A549 (cell line): ENCODE measurements around the gene ING5. TPM values are rescaled to one million over a fixed set of nuclear protein-coding genes. Genes with fewer than 3 reads are reported as not detected.

Experiments used
- ATAC-seq, 2 experiments: fragments of 200-7000 bp in 1 of 2; fragments of >200 bp in 1 of 2; cut with Nextera tagmentation in 1 of 2; cut with Tn5 transposase in 1 of 2; 3 replicates each; pipeline versions ENCODE4 v1.8.0 to v1.9.1; 2018 to 2020; ENCODE audit warnings: mild to moderate bottlenecking in 1 of 2, moderate library complexity in 1 of 2
- CTCF ChIA-PET: fragments of 300-600 bp; sonication (Branson Sonifier 250); formaldehyde crosslinking; extraction: SDS; loops from one replicate; lab custom pipeline; 2021; ENCODE audit warnings: antibody characterized with exemption, inconsistent platforms; lab: Yijun Ruan, JAX
- POLR2A ChIA-PET: fragments of 350-600 bp; formaldehyde crosslinking; extraction: SDS; loops from one replicate; lab custom pipeline; 2021; ENCODE audit warnings: antibody characterized with exemption, inconsistent platforms; lab: Yijun Ruan, JAX
- DNase-seq, 2 experiments: peaks; one replicate each; pipeline versions ENCODE4 v3.0.0 to v3.0.0-alpha.2; 2011 to 2016; ENCODE audit warnings: low read depth in 1 of 2, low spot score in 1 of 2
- FAIRE-seq: peaks from 2 replicates; lab custom pipeline; 2011; peaks lifted over from hg19 to GRCh38; lab: Jason Lieb, UNC
- H3K27ac ChIP-seq, 2 experiments: fragments of >200 bp; sonication (Bioruptor Twin); formaldehyde crosslinking; 3 replicates each; pipeline ENCODE4 v1.5.1; 2016 to 2017
- H3K4me1 ChIP-seq: fragments of >200 bp; sonication (Bioruptor Twin); formaldehyde crosslinking; 3 replicates; pipeline ENCODE4 v1.6.1; 2016
- H3K4me2 ChIP-seq: fragments of >200 bp; sonication (Bioruptor Twin); formaldehyde crosslinking; 3 replicates; pipeline ENCODE4 v1.6.1; 2016
- H3K4me3 ChIP-seq: fragments of >200 bp; sonication (Bioruptor Twin); formaldehyde crosslinking; 3 replicates; pipeline ENCODE4 v1.5.1; 2016
- H3K9me3 ChIP-seq: fragments of >200 bp; sonication (Bioruptor Twin); formaldehyde crosslinking; 3 replicates; pipeline ENCODE4 v1.6.1; 2016
- ATOH8 ChIP-seq: fragments of 250-450 bp; sonication (Bioruptor Pico); IDR thresholded peaks from 2 replicates; pipeline ENCODE4 v1.5.0; 2020; ENCODE audit warnings: low read depth, mild to moderate bottlenecking, moderate library complexity
- BCL3 ChIP-seq: fragments of >200 bp; sonication (Bioruptor Twin); formaldehyde crosslinking; IDR thresholded peaks from 3 replicates; pipeline ENCODE4 v1.6.1; 2016
- CBX2 ChIP-seq: fragments of 200-600 bp; sonication (generic); IDR thresholded peaks from 2 replicates; pipeline ENCODE4 v1.6.1; 2016; ENCODE audit warnings: low read depth, mild to moderate bottlenecking, borderline replicate concordance
- CBX8 ChIP-seq: fragments of 200-600 bp; sonication (generic); IDR thresholded peaks from 2 replicates; pipeline ENCODE4 v1.6.1; 2016
- E2F6 ChIP-seq: IDR thresholded peaks from 2 replicates; pipeline ENCODE4 v1.6.1; 2012; ENCODE audit warnings: low read depth, borderline replicate concordance
- EHMT2 ChIP-seq: fragments of 200-600 bp; sonication (generic); IDR thresholded peaks from 2 replicates; pipeline ENCODE4 v1.6.1; 2016; ENCODE audit warnings: antibody characterized with exemption, low read depth, mild to moderate bottlenecking, moderate library complexity
- FOXS1 ChIP-seq: fragments of 250-450 bp; sonication (Bioruptor Pico); IDR thresholded peaks from 2 replicates; pipeline ENCODE4 v1.5.0; 2020; ENCODE audit warnings: mild to moderate bottlenecking, moderate library complexity
- GATA3 ChIP-seq: IDR thresholded peaks from 2 replicates; pipeline ENCODE4 v1.6.1; 2012; ENCODE audit warnings: borderline replicate concordance
- HES2 ChIP-seq: fragments of >200 bp; sonication (Bioruptor Twin); formaldehyde crosslinking; IDR thresholded peaks from 2 replicates; pipeline ENCODE4 v1.6.1; 2016
- JUNB ChIP-seq: fragments of >200 bp; sonication (Bioruptor Twin); formaldehyde crosslinking; IDR thresholded peaks from 2 replicates; pipeline ENCODE4 v1.6.1; 2016
- MAFK ChIP-seq: fragments of 450-650 bp; IDR thresholded peaks from 2 replicates; pipeline ENCODE4 v1.6.1; 2014; ENCODE audit not compliant: partially characterized antibody
- MAZ ChIP-seq: fragments of 150-350 bp; IDR thresholded peaks from 2 replicates; pipeline ENCODE4 v1.6.1; 2014; ENCODE audit warnings: antibody characterized with exemption, low read depth, low read length, borderline replicate concordance
- MYC ChIP-seq: IDR thresholded peaks from 2 replicates; pipeline ENCODE4 v1.6.1; 2012; ENCODE audit warnings: mild to moderate bottlenecking, inconsistent platforms, low read length, improper control_type of control experiment, borderline replicate concordance
- NR3C1 ChIP-seq: fragments of >200 bp; sonication (Bioruptor Twin); formaldehyde crosslinking; IDR thresholded peaks from 3 replicates; pipeline ENCODE4 v1.6.1; 2017
- PHF8 ChIP-seq: fragments of 200-600 bp; sonication (generic); IDR thresholded peaks from 2 replicates; pipeline ENCODE4 v1.6.1; 2016; ENCODE audit warnings: low read depth, mild to moderate bottlenecking, antibody characterized with exemption, moderate library complexity, borderline replicate concordance
- POLR2AphosphoS2 ChIP-seq: conservative IDR thresholded peaks from 2 replicates; pipeline ENCODE4 v1.6.1; 2012; ENCODE audit warnings: low read length, improper control_type of control experiment, inconsistent platforms
- RAD21 ChIP-seq, 2 experiments: fragments of >200 bp in 1 of 2; sonication (Bioruptor Twin) in 1 of 2; formaldehyde crosslinking in 1 of 2; IDR thresholded peaks in 1 of 2; conservative IDR thresholded peaks in 1 of 2; 2 replicates in 1 of 2; 3 replicates in 1 of 2; pipeline ENCODE4 v1.6.1; 2012 to 2018; ENCODE audit warnings: inconsistent platforms in 1 of 2
- RCOR1 ChIP-seq: fragments of 150-350 bp; IDR thresholded peaks from 2 replicates; pipeline ENCODE4 v1.6.1; 2014; ENCODE audit warnings: antibody characterized with exemption, low read length, low read depth
- REST ChIP-seq: fragments of 200-600 bp; sonication (generic); IDR thresholded peaks from 2 replicates; pipeline ENCODE4 v1.6.1; 2016; ENCODE audit warnings: antibody characterized with exemption, mild to moderate bottlenecking, moderate library complexity
- RFX5 ChIP-seq: fragments of 450-650 bp; IDR thresholded peaks from 2 replicates; pipeline ENCODE4 v1.7.1; 2014; ENCODE audit warnings: antibody characterized with exemption, mild to moderate bottlenecking, moderate library complexity
- SREBF2 ChIP-seq: fragments of 450-650 bp; IDR thresholded peaks from 2 replicates; pipeline ENCODE4 v1.6.1; 2014; ENCODE audit warnings: mild to moderate bottlenecking, moderate library complexity
- ZFP36 ChIP-seq: fragments of 450-650 bp; IDR thresholded peaks from 2 replicates; pipeline ENCODE4 v1.6.1; 2014; ENCODE audit warnings: borderline replicate concordance; ENCODE audit not compliant: partially characterized antibody
- ZNF302 ChIP-seq: fragments of 250-450 bp; sonication (Bioruptor Pico); IDR thresholded peaks from 2 replicates; pipeline ENCODE4 v1.9.0; 2021; ENCODE audit warnings: inconsistent platforms, mild to moderate bottlenecking, moderate library complexity
- WGBS: methylation state at CpG from one replicate; pipeline ENCODE4 v1.1.6; 2017; ENCODE audit errors: missing lambda C conversion rate; 5-methylcytosine and 5-hydroxymethylcytosine counted together
- polyA plus RNA-seq, 4 experiments: library from polyadenylated mRNA; depleted of rRNA in 3 of 4; stranded (reverse); fragments of >200 nt; fragmentation: RNase III in 1 of 4; extraction: RNeasy Plus Mini Kit Qiagen cat#74134 plus additional on column Dnase treatment in 1 of 4; gene quantifications; 2 replicates in 3 of 4; 3 replicates in 1 of 4; pipeline ENCODE4 v1.2.3, GENCODE V29; 2011 to 2017

The ING5 gene
- polyA plus RNA-seq, 2 of the 4 experiments (the other 2 are of a cell fraction), result 28.6 to 29.6 TPM

GRCh38 chr2:241701399-241702154, at the start of gene ING5 (continued):
- TF ChIP-seq RCOR1, result no peak
- no peak for TF ChIP-seq POLR2AphosphoS2
- no peak for TF ChIP-seq SREBF2
- TF ChIP-seq ZFP36, result no peak
- TF ChIP-seq NR3C1, result no peak
- no peak for TF ChIP-seq CBX2
- peak; percentile 97 for TF ChIP-seq PHF8
- TF ChIP-seq ZNF302 (CRISPR knock-in tag), result no peak
- TF ChIP-seq BCL3, result peak; percentile 85
- peak; percentile 98 for TF ChIP-seq MYC
- TF ChIP-seq RAD21 (conservative IDR thresholded peaks at IDR 0.05 in 1 of 2, IDR thresholded peaks at IDR 0.05 in 1 of 2), result peak in 1 of 2 experiments; percentile 27; a peak in 2 of 5 replicates
- TF ChIP-seq RFX5, result no peak
- no peak for TF ChIP-seq JUNB
- TF ChIP-seq FOXS1 (CRISPR knock-in tag), result no peak
- peak; percentile 65; the same call in 1 of the 2 replicates for TF ChIP-seq MAZ
- no peak for TF ChIP-seq EHMT2
- no peak for TF ChIP-seq E2F6
- no peak for TF ChIP-seq HES2
- TF ChIP-seq ATOH8 (CRISPR knock-in tag), result no peak; the same call in none of the 2 replicates
- TF ChIP-seq, all 56 proteins: peak for 21

- Histone ChIP-seq H3K4me3 (no peak overlapping the region), H3K9me3 (no peaks in the 10 kb centered on the region), H3K4me2 (no peak overlapping the region), H3K27ac (no peak overlapping the region)
- ATAC-seq (no peak), FAIRE-seq (no peak)
- TF ChIP-seq POLR2AphosphoS2 (no peak), CBX8 (no peak), MAFK (no peak), GATA3 (no peak), REST (no peak), BCL3 (no peak)
- TF ChIP-seq, all 56 proteins: peak for 0
- no peak for DNase-seq
- ChIA-PET CTCF (interaction anchor here (0.7 kb wide), 1 partner anchor 437 kb away, joined by 3 read pairs; no protein-coding TSS in a partner anchor), POLR2A (no interaction called here)
- no peaks in the 10 kb centered on the region for H3K4me1 ChIP-seq
- WGBS, result 96% methylated on average over 9 of the region's 9 CpGs
Observed at GRCh38 chr2:241652142-241652541, 49.7 kb upstream of the ING5 start.
